Measurements from ENCODE around the gene ABHD17C. TPM values are rescaled to one million over a fixed set of nuclear protein-coding genes. Genes with fewer than 3 reads are reported as not detected.

The ABHD17C gene
- total RNA-seq, 1 donor from 2014 or later, result 5.9 TPM

- intact Hi-C loops (cut with micrococcal nuclease), result no loop called here
- no peaks in the 10 kb centered on the region for H3K27me3 ChIP-seq (ENCODE audit: low read depth)
- TF ChIP-seq CTCF (IDR thresholded peaks at IDR 0.05; ENCODE audit: borderline replicate concordance), result no peak
- H3K9me3 ChIP-seq (replicated peaks), result no peaks in the 10 kb centered on the region
- H3K36me3 ChIP-seq, result peaks cover 14% of the 10 kb centered on the region
- DNase-seq, result no peak
- H3K27ac ChIP-seq (replicated peaks), result no peak overlapping the region
- H3K4me1 ChIP-seq, result no peaks in the 10 kb centered on the region
- H3K4me3 ChIP-seq, result no peak overlapping the region
Observed at GRCh38 chr15:80752204-80752603, 57.1 kb downstream of the ABHD17C start.

- H3K36me3 ChIP-seq, result peaks cover 14% of the 10 kb centered on the region
- TF ChIP-seq CTCF (IDR thresholded peaks at IDR 0.05; ENCODE audit: borderline replicate concordance), result no peak
- H3K27ac ChIP-seq (replicated peaks), result no peak overlapping the region
- no peaks in the 10 kb centered on the region for H3K9me3 ChIP-seq (replicated peaks)
- no peaks in the 10 kb centered on the region for H3K27me3 ChIP-seq (ENCODE audit: low read depth)
- no peak for DNase-seq
- intact Hi-C loops (cut with micrococcal nuclease), result no loop called here
- no peak overlapping the region for H3K4me3 ChIP-seq
- H3K4me1 ChIP-seq, result no peaks in the 10 kb centered on the region
Observed at GRCh38 chr15:80753161-80753560, 58.1 kb downstream of the ABHD17C start.

GRCh38 chr15:80754014-80754413 is 58.9 kb downstream of the ABHD17C start:
- no peak overlapping the region for H3K27ac ChIP-seq (replicated peaks)
- no peak for TF ChIP-seq CTCF (IDR thresholded peaks at IDR 0.05; ENCODE audit: borderline replicate concordance)
- peaks cover 14% of the 10 kb centered on the region for H3K36me3 ChIP-seq
- no peaks in the 10 kb centered on the region for H3K4me1 ChIP-seq
- no peak overlapping the region for H3K4me3 ChIP-seq
- intact Hi-C loops (cut with micrococcal nuclease), result no loop called here
- no peak for DNase-seq
- no peaks in the 10 kb centered on the region for H3K9me3 ChIP-seq (replicated peaks)
- no peaks in the 10 kb centered on the region for H3K27me3 ChIP-seq (ENCODE audit: low read depth)

GRCh38 chr15:80755885-80756284 is 60.8 kb downstream of the ABHD17C start:
- Histone ChIP-seq H3K36me3 (peaks cover 8% of the 10 kb centered on the region), H3K27me3 (ENCODE audit: low read depth) (no peaks in the 10 kb centered on the region), H3K27ac (replicated peaks) (no peak overlapping the region), H3K4me3 (no peak overlapping the region), H3K9me3 (replicated peaks) (no peaks in the 10 kb centered on the region), H3K4me1 (no peaks in the 10 kb centered on the region)
- DNase-seq, result no peak
- TF ChIP-seq CTCF (IDR thresholded peaks at IDR 0.05; ENCODE audit: borderline replicate concordance), result no peak
- intact Hi-C loops (cut with micrococcal nuclease), result no loop called here

GRCh38 chr15:80758130-80758745 is 63.1 kb downstream of the ABHD17C start:
- no peaks in the 10 kb centered on the region for H3K9me3 ChIP-seq (replicated peaks)
- peaks cover 3% of the 10 kb centered on the region for H3K36me3 ChIP-seq
- no peak for TF ChIP-seq CTCF (IDR thresholded peaks at IDR 0.05; ENCODE audit: borderline replicate concordance)
- no peaks in the 10 kb centered on the region for H3K27me3 ChIP-seq (ENCODE audit: low read depth)
- intact Hi-C loops (cut with micrococcal nuclease), result no loop called here
- no peak for DNase-seq
- no peaks in the 10 kb centered on the region for H3K4me1 ChIP-seq
- no peak overlapping the region for H3K27ac ChIP-seq (replicated peaks)
- H3K4me3 ChIP-seq, result no peak overlapping the region
